SJCRH30 (cell line): ENCODE data around the gene OR2T12. TPM values are rescaled to one million over a fixed set of nuclear protein-coding genes. Genes with fewer than 3 reads are reported as not detected.

Experiments used
- total RNA-seq: library from RNA; depleted of rRNA; stranded (reverse); fragments of >200 nt; shearing (Covaris generic); gene quantifications from 2 replicates; pipeline ENCODE4 v1.2.3, GENCODE V29; 2014; rRNA removed

The OR2T12 gene
- total RNA-seq, 1 experiment from 2014 or later, result 0.02 TPM

Other genes with a start within 250 kb of the OR2T12 start
- not detected in 2 replicates for gene OR2L13, start 208.2 kb downstream of the OR2T12 start, total RNA-seq
- not detected in 2 replicates for gene OR2M5, start 158.3 kb downstream of the OR2T12 start, total RNA-seq
- not detected in 2 replicates for gene OR2M2, start 128.6 kb downstream of the OR2T12 start, total RNA-seq
- gene OR2M3, start 106.2 kb downstream of the OR2T12 start, total RNA-seq, result 0.02 TPM in 1 of 2 replicates, not detected in the other
- 0.26 TPM in 1 of 2 replicates, not detected in the other for gene OR2M4, start 72.0 kb downstream of the OR2T12 start, total RNA-seq
- gene OR2T33, start 25.4 kb downstream of the OR2T12 start, total RNA-seq, result not detected in 2 replicates
- not detected in 2 replicates for gene OR2M7, start 21.1 kb upstream of the OR2T12 start, total RNA-seq
- gene OR14C36, start 45.4 kb upstream of the OR2T12 start, total RNA-seq, result not detected in 2 replicates
- not detected in 2 replicates for gene OR2T4, start 58.2 kb upstream of the OR2T12 start, total RNA-seq
- gene OR2T6, start 72.3 kb upstream of the OR2T12 start, total RNA-seq, result not detected in 2 replicates
- gene OR2T1, start 99.6 kb upstream of the OR2T12 start, total RNA-seq, result not detected in 2 replicates
- gene OR2T2, start 142.2 kb upstream of the OR2T12 start, total RNA-seq, result not detected in 2 replicates
- gene OR2T3, start 169.9 kb upstream of the OR2T12 start, total RNA-seq, result not detected in 2 replicates
- gene OR2T5, start 185.2 kb upstream of the OR2T12 start, total RNA-seq, result not detected in 2 replicates
- not detected in 2 replicates for gene OR2G6, start 204.6 kb upstream of the OR2T12 start, total RNA-seq